Measurements from ENCODE around the gene TAOK1.
"Not testable (repeated sequence)": the region's sequence is repeated elsewhere in the genome, so short reads cannot be mapped to it uniquely, and the experiment has no call there.

TAOK1 gene

GRCh38 chr17:29389982-29390850 is at the start of gene TAOK1:
Gene TAOK1, plus strand, starts transcription at chr17:29390363. Its CDS starts 61,186 bp downstream, at chr17:29451549.
- POLR2A ChIA-PET = interaction anchor here (1.2 to 1.3 kb wide), 2 partner anchors 14 to 96 kb away, joined by 5 to 6 read pairs; partner anchors contain the start of gene NUFIP2
- H3K4me3 ChIP-seq (ENCODE audit: low read depth, low read length) = peak within 1 kb of the TSS; percentile 88
- peak; percentile 84 for DNase-seq (ENCODE audit: low read depth, low spot score)
- TF ChIP-seq, protein P1, sequence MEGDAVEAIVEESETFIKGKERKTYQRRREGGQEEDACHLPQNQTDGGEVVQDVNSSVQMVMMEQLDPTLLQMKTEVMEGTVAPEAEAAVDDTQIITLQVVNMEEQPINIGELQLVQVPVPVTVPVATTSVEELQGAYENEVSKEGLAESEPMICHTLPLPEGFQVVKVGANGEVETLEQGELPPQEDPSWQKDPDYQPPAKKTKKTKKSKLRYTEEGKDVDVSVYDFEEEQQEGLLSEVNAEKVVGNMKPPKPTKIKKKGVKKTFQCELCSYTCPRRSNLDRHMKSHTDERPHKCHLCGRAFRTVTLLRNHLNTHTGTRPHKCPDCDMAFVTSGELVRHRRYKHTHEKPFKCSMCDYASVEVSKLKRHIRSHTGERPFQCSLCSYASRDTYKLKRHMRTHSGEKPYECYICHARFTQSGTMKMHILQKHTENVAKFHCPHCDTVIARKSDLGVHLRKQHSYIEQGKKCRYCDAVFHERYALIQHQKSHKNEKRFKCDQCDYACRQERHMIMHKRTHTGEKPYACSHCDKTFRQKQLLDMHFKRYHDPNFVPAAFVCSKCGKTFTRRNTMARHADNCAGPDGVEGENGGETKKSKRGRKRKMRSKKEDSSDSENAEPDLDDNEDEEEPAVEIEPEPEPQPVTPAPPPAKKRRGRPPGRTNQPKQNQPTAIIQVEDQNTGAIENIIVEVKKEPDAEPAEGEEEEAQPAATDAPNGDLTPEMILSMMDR (IDR thresholded peaks at IDR 0.05; ENCODE audit: insufficient read depth, low read length, missing control alignments) = no peak
- CTCF ChIA-PET = interaction anchor here (1.0 kb wide), 1 partner anchor 20 kb away, joined by 3 read pairs; no protein-coding TSS in a partner anchor

DNA sequence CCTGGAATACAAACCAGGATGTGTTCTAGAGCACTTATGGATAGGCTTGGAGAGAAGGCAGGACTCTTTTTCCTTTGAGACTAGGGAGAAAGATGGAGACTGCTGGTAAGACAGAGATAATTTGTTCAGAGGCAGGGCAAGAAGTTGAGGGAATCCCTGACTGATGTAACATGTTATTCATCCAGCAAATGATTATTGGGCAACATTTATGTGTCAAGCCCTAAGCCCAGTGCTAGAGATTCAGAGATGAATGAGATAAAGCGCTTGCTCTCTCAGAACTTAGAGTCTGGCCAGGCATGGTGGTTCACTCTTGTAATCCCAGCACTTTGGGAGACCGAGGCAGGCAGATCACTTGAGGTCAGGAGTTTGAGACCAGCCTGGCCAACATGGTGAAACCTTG is 48.4 kb upstream of the TAOK1 start:
- POLR2A ChIA-PET = no interaction called here
- TF ChIP-seq, protein P1 (IDR thresholded peaks at IDR 0.05; ENCODE audit: insufficient read depth, low read length, missing control alignments) = no peak
- CTCF ChIA-PET = no interaction called here
- H3K4me3 ChIP-seq (ENCODE audit: low read depth, low read length) = no peak overlapping the region
- DNase-seq (ENCODE audit: low read depth, low spot score) = no peak

GRCh38 chr17:29342158-29342765 is 47.9 kb upstream of the TAOK1 start:
- CTCF ChIA-PET = no interaction called here
- DNase-seq (ENCODE audit: low read depth, low spot score) = no peak

GRCh38 chr17:29344201-29344856 is 45.8 kb upstream of the TAOK1 start:
- ChIA-PET POLR2A (no interaction called here), CTCF (interaction anchor here (1.0 to 1.5 kb wide), 3 partner anchors 12 to 52 kb away, joined by 3 to 5 read pairs (median 4); no protein-coding TSS in a partner anchor)
- no peak for DNase-seq (ENCODE audit: low read depth, low spot score)
- TF ChIP-seq, protein P1 (IDR thresholded peaks at IDR 0.05; ENCODE audit: insufficient read depth, low read length, missing control alignments) = no peak
- no peak overlapping the region for H3K4me3 ChIP-seq (ENCODE audit: low read depth, low read length)

More at GRCh38 chr17:29342158-29342765, 47.9 kb upstream of the TAOK1 start:
- POLR2A ChIA-PET = no interaction called here
- H3K4me3 ChIP-seq (ENCODE audit: low read depth, low read length) = no peak overlapping the region
- TF ChIP-seq, protein P1 (IDR thresholded peaks at IDR 0.05; ENCODE audit: insufficient read depth, low read length, missing control alignments) = no peak

DNA sequence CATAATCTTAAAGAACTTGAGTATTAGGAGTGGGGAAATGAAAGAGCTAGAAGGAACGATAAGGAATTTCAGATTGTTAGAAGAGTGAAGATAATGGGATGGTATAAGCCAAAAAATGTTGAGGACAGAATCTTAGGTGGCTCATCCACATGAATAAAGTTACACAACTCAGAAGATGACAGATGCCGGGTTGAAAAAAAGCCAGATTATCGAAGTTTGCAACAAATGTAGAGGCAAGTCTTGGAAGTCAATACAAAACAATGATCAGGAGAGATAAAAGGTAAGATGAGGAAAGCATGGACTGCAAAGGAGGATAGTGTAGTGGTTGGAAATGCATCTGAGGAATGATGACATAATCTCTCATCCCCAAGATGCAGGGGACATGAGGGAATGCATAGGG is 45.1 kb upstream of the TAOK1 start:
- H3K4me3 ChIP-seq (ENCODE audit: low read depth, low read length) = no peak overlapping the region
- CTCF ChIA-PET = interaction anchor here (1.0 to 1.5 kb wide), 3 partner anchors 25 to 192 kb away, joined by 3 to 5 read pairs (median 3); no protein-coding TSS in a partner anchor
- TF ChIP-seq, protein P1 (IDR thresholded peaks at IDR 0.05; ENCODE audit: insufficient read depth, low read length, missing control alignments) = no peak
- no peak for DNase-seq (ENCODE audit: low read depth, low spot score)
- POLR2A ChIA-PET = interaction anchor here (0.6 kb wide), 1 partner anchor 14 kb away, joined by 4 read pairs; no protein-coding TSS in a partner anchor

- POLR2A ChIA-PET = interaction anchor here (0.6 kb wide), 1 partner anchor 14 kb away, joined by 4 read pairs; no protein-coding TSS in a partner anchor
- not testable (repeated sequence) for DNase-seq (ENCODE audit: low read depth, low spot score); H3K4me3 ChIP-seq (ENCODE audit: low read depth, low read length)
- CTCF ChIA-PET = interaction anchor here (1.0 to 1.5 kb wide), 2 partner anchors 24 to 191 kb away, joined by 3 to 5 read pairs; no protein-coding TSS in a partner anchor
Observed at GRCh38 chr17:29345470-29345869, 44.7 kb upstream of the TAOK1 start.
